COR-L47 (cell line): ENCODE data around the gene SCNN1G.

Experiments used
- DNase-seq: peaks from one replicate; lab custom pipeline; 2025; lab: John Stamatoyannopoulos, UW

SCNN1G gene

GRCh38 chr16:23196539-23196938 is 14.0 kb downstream of the SCNN1G start:
- DNase-seq = no peak

- no peak for DNase-seq
These were observed 19.6 kb downstream of the SCNN1G start for GRCh38 chr16:23202166-23202565.

- no peak for DNase-seq
These were observed 24.4 kb downstream of the SCNN1G start for GRCh38 chr16:23206986-23207385.

GRCh38 chr16:23207485-23207884 is 24.9 kb downstream of the SCNN1G start:
- peak; percentile 88 for DNase-seq

- no peak for DNase-seq
These were observed 27.1 kb downstream of the SCNN1G start for GRCh38 chr16:23209606-23210005.

- no peak for DNase-seq
These were observed 31.3 kb downstream of the SCNN1G start for GRCh38 chr16:23213831-23214230.

- DNase-seq = no peak
These were observed 32.3 kb downstream of the SCNN1G start for GRCh38 chr16:23214796-23215195.

- no peak for DNase-seq
These were observed 32.9 kb downstream of the SCNN1G start for GRCh38 chr16:23215435-23215834.

- DNase-seq = no peak
These were observed 34.2 kb downstream of the SCNN1G start for GRCh38 chr16:23216658-23217246.

- DNase-seq = no peak
These were observed 35.1 kb downstream of the SCNN1G start for GRCh38 chr16:23217646-23218045.

GRCh38 chr16:23222929-23223328 is 40.4 kb downstream of the SCNN1G start:
- DNase-seq = no peak

- no peak for DNase-seq
These were observed 40.8 kb downstream of the SCNN1G start for GRCh38 chr16:23223368-23223767.

- no peak for DNase-seq
These were observed 42.6 kb downstream of the SCNN1G start for GRCh38 chr16:23225109-23225508.

GRCh38 chr16:23225634-23226033 is 43.1 kb downstream of the SCNN1G start:
- no peak for DNase-seq

- DNase-seq = no peak
These were observed 45.0 kb downstream of the SCNN1G start for GRCh38 chr16:23227529-23227928.

GRCh38 chr16:23229714-23230113 is 47.2 kb downstream of the SCNN1G start:
- no peak for DNase-seq

- DNase-seq = no peak
These were observed 50.3 kb downstream of the SCNN1G start for GRCh38 chr16:23232806-23233205.

GRCh38 chr16:23235176-23235575 is 52.6 kb downstream of the SCNN1G start:
- DNase-seq = no peak

GRCh38 chr16:23236983-23237382 is 54.4 kb downstream of the SCNN1G start:
- no peak for DNase-seq

- DNase-seq = no peak
These were observed 58.4 kb downstream of the SCNN1G start for GRCh38 chr16:23240994-23241393.

GRCh38 chr16:23244122-23244521 is 61.6 kb downstream of the SCNN1G start:
- DNase-seq = no peak

- no peak for DNase-seq
These were observed 62.7 kb downstream of the SCNN1G start for GRCh38 chr16:23245268-23245667.

- no peak for DNase-seq
These were observed 66.0 kb downstream of the SCNN1G start for GRCh38 chr16:23248261-23249194.
